ENCODE data around the gene ALG8.

GRCh38 chr11:78056093-78056492, 83.3 kb downstream of the ALG8 start:
- TF ChIP-seq CTCF (optimal IDR thresholded peaks at IDR 0.05 in 1 of 3, IDR thresholded peaks at IDR 0.05 in 1 of 3, conservative IDR thresholded peaks at IDR 0.05 in 1 of 3; ENCODE audit: extremely low read depth in 1 of 3, insufficient read depth in 2 of 3, low read length in 3 of 3) = no peak
- TF ChIP-seq EZH2 (IDR thresholded peaks at IDR 0.05; ENCODE audit: low read length) = no peak

All from keratinocyte (primary cell).